ENCODE data around the gene RASGRP3. TPM values are rescaled to one million over a fixed set of nuclear protein-coding genes. Genes with fewer than 3 reads are reported as not detected.

RASGRP3 gene
- total RNA-seq, 1 experiment from 2014 or later = 41.5 TPM

DNA sequence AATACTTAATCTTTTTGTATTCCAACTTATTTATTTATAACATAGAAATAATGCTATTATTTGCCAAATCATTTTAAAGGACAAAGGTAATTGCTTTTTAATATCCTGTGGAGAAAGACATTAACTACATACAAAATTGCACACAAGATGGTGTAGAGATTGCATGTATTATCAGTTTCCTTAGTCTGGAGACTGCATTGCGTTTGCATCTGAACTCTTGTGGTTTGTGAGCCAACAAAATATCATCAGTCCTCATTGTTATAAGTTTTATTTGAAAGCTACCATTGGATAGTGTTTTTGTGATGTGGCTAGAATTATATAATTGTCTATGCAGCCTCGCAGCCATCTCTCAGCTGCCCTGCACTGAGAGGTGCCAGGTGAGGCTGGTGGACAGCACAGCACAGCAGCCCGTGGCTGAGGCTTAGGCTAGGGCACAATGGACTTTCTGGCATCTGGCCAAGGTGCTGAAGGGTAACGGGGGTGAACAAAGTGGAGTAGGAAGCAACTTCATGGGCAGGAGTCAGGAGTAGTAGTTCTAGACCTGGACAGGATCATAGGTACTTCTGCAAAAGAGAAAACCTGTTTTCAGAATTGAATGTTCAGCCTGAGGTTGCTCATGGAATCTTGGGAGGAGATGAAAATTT lies 15.1 kb downstream of the RASGRP3 start:
- no peak for DNase-seq (ENCODE audit: low spot score)

DNA sequence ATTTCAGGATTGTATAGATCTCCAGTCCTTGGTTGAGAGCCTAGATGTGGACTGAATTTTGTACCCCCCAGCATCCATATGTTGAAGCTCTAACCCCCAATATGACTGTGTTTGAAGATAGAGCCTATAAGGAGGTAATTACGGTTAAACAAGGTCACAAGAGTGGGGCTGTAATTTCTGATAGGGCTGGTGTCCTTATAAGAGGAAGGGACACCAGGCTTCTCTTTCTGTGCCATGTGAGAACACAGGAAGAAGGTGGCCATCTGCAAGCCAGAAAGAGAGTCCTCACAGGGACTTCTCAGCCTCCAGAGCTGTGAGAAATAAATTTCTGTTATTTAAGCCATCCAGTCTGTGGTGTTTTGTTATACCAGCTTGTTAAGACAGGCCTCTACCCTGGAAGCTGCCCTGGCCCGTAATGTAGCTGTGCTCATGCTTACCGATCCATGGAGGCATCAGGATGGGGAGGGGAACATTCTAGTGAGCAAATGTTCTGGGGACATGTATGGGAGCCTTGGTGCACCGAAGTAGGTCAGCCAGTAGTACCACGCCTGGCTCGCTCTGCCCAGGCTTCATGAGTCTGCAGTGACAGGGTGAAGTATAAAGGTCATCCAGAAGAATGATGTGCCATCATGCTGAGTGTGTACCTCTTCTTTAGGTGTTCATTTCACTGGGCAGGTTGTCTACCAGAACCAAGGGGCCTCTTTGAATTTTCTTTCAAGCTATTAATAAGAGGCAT lies 16.1 kb downstream of the RASGRP3 start:
- no peak for DNase-seq (ENCODE audit: low spot score)

DNA sequence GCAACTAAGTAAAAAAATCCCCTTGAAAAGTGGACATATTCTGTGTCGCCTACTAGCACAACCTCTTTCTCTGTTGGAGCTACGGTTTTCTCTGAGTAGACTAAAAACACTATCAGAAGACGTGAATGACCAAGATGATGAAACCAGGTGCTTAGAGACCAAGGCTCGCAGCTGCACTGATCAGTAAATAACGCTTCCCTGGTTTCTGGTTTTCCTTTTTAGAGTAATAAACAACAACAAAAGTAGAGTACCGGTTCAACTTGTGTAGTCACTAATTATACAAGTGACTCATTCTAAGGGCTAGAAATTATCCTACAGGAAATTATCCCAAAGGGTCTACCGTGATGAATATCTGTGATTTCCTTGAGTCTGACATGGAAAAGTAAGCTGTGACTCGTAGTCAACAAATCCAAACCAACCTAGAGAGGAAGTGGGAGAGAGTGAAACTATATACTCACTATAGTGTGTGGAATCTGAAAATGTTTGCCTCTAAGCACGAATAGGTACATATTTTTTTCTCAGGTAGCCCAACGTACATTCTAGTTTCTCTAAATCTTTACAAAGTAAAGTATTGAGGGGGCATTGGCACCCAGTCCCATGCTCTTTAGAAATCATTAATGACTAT lies 17.8 kb downstream of the RASGRP3 start:
- DNase-seq (ENCODE audit: low spot score) = peak; percentile 26

DNA sequence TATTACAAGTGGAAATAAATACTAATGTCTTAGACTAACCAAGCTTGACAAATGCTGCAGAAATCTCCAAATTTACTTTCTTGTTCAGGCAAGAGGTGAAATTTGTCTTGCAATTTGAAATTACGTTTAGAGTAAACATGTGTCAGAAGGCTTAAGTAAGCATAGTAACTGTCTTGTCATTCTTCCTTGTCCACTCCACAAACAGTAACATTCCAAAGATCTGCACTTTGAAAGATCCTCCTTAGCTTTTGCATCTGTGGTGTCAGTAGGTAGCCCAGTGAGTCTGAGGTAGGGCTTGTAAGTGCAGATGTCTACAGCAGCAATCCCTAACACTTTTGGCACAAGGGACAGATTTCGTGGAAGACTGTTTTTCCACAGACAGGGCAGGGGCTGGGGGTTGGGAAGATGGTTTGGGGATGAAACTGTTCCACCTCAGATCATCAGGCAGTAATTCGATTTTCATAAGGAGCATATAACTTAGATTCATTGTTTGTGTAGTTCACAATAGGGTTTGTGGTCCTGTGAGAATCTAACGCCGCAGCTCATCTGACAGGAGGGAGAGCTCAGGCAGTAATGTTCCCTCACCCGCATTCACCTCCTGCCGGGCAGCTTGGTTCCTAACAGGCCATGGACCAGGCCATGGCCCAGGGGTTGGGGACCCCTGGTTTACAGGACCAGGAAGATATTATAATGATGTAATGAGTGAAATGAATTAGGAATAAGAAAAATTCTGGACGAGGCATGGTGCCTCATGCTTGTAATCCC lies 18.6 kb downstream of the RASGRP3 start:
- DNase-seq (ENCODE audit: low spot score) = no peak

DNA sequence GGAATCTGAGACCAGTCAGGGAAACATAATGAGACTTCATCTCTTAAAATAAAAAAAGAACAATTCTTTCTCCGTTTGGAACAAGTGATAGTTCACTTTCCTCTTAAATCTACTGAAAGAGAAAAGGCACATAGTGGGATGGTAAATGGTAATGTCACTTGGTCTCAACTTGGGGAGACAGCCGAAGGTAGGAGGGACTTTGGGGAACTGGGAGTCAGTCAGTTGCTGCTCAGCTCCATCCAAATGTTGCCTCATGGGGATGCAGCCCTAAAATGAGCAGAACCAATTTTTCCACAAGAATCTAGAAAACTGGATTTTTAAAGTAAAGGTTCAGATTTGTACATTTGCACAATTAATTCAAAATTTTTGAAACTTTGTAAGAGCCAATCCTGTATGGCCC lies 19.2 kb downstream of the RASGRP3 start:
- no peak for DNase-seq (ENCODE audit: low spot score)

DNA sequence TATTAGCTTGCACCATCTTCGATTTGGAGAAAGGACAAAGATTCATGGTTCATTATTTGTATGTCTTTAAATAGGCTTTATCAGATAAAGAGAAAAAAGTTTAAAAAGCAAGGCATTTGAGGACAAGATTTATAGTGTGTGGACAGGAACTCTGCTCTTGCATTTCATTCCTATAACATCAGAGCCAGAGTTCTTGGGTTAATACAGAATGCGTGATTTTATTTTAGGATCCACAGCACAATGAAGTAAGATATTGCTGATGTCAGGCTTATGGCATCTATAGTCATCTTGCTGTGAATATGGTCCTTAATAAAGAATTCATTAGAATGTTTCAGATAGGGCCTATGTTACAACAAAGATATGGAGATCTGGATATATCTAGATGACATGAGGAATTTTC lies 19.7 kb downstream of the RASGRP3 start:
- peak; percentile 34 for DNase-seq (ENCODE audit: low spot score)

DNA sequence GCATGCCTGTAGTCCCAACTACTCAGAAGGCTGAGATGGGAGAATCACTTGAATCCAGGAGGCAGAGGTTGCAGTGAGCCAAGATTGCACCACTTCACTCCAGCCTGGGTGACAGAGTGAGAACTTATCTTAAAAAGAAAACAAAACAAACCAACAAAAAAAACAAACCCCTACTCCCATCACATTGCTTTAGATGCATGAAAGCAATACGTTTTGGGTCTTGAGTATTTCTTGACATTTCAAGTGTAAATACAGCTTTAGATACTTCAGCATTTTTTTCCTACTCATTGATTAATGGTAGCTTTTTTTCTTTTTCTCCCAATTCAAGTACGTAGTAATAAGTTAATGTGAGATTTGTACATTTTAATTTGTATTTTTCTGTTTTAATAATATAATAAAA lies 20.3 kb downstream of the RASGRP3 start:
- DNase-seq (ENCODE audit: low spot score) = no peak

DNA sequence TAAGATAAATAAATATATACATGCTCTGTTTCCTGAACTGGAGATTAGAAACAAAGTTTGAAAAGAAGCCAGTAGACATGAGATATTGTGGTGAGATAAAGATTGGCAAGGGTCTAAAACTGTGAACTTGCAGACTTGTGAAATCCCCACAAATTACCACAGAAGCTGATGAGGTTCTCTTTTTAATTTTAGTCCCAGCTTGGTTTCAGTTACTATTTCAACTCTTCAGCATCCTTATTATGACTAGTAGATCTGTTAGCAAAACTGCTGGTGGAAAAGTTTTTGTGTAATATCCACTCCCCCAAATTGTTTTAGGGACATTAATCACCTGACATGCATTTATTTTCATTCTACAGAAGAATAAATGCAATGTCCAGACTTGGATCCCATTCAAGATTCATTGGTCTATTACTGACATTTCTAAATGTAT lies 20.8 kb downstream of the RASGRP3 start:
- DNase-seq (ENCODE audit: low spot score) = peak; percentile 22

DNA sequence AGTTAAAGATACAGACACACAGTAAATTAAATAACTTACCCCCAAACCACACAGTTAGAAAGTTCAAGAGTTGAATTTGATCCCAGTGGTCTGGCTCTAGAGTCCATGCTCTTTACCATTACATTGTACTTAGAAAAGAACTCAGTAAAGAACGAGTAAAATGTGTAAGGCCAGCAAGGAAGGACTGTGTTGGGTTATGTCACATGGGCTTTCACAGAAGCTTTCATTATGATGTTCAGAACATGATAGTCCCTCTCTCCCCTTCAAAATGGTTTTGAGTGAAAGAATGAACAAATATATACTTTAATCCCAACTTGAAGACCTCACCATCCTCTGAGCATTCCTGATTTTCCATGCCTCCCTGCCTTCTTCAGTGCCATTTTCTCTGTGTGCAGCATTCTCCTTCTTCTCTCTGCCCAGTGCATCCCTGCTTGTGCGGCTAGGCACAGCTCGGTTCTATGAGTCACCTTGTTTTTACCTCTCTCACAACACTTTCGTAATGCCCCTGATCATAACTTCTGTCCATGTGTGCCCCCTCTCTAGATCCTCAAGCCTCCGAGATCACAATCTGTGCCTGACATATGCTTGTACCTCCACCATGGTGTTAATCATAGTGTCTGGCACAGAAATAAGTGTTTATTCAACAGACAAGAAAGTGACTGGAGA lies 22.0 kb downstream of the RASGRP3 start:
- DNase-seq (ENCODE audit: low spot score) = no peak

DNA sequence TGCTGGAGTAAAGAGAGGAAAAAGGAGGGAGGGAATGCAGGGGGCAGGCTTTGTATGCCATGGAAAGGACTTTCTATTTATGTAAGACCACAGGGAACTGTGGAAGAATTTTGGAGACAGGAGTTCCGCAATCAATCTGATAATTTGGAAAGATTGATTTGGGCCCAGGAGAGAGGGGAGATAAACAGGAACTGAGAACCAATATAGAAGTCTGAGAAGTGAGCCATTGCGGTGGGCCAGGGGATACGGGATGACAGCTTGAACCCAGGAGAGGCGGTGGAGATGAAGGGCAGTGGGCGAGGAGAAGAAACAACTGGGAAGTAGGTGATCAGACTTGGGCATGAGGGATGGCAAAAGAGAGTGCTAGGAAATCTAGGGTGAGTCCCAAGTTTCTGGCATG lies 23.7 kb downstream of the RASGRP3 start:
- no peak for DNase-seq (ENCODE audit: low spot score)

DNA sequence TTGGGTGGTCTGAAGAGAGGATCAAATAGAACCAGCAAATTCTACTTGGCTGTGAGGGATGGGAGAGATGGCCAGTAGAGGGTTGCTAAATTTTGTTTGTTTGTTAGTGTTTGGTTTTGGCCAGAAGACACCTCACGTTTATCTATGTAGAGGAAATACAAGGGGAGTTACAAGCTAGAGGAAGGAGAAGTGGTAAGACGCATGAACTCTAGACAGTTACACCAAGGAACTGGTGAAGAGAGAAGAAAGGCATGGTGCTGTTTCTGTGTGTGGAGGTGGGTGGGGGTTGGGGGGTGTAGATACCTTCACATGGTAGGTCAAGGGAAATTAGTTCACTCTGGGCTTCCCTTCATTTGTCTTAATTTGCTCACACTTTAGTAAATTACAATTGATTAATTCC lies 25.6 kb downstream of the RASGRP3 start:
- no peak for DNase-seq (ENCODE audit: low spot score)

DNA sequence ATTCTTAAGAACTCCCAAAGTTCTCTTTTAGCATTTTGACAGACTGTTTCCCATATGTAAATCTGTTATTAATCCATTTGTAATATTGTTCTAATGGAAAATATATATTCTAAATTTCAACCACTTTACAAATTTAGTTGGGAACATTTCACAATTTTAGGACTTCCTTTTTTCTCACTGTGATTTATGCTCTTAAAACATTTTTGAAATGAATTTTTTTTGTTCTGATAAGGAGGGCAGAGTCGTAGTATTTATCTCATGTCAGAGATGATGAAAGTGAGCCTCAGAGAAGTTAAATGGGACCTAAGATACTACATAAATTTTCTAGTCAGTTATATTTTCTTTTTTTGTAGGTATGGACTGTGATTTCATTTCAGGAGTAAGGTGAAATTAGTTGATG lies 26.6 kb downstream of the RASGRP3 start:
- no peak for DNase-seq (ENCODE audit: low spot score)

DNA sequence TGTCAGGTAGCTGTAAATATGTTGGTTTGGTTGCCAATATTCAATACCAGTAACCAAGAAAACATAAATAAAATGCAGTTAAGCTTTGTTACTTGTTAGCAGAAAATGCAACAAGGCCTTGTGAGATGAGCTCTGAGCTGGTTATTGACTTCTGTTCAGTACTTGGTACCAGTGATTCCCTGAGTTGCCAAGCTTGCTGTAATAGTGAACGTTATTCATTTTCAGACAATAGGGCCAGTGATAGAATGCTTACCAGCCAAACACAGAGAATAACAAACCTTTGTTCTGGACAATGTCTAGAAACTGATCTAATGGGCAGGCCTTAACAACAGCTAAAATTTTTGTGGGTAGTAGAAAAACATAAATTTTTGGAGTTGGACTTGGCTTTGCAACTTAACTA lies 29.5 kb downstream of the RASGRP3 start:
- no peak for DNase-seq (ENCODE audit: low spot score)

DNA sequence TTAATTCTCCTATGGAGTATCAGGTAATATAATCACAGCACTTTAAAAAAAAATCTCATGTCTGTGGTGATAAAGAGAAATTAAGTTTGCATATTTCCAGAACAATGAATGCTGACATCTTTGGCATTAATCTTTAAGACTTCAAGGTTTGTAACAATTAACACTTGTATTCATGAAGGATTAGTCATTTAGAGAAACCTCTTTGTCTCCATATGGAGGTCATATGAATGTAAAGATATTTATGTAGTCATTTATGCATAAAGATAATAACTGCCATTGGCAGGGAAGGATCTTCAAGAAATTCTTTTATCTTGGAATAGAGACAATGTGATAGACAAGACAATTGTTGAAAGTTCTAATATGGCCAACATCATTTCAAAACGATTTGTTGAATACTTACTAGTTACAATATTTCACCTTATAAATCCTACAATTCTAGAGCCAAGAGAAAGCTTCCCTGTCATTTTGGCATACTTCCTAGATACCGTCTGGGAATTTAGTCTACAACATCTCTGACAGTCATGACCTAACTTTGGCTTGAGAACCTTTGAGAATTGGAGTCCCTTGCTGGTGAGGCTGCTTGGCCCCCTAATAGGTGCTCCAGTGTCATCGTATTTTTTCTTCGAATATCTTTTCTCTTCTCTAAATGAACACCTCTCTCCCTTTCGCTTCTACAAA lies 33.6 kb downstream of the RASGRP3 start:
- DNase-seq (ENCODE audit: low spot score) = no peak

DNA sequence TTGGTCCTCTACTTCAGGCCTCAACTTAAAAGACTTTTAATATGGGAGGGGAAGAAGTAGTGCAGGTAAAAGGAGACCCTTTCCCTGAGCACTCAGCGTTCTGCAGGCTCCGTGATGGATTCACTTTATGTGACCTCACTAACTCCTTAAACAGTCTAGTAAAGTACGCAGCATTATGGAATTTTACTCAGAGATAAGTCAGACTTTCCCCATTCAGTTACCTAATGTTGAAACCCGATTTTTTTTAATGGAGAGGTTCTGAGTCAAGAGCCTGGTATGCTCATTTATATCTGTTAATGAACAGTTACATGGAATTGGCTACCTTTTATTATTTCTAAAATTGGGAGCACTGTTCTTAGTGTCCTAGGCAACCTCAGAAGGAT lies 34.1 kb downstream of the RASGRP3 start:
- no peak for DNase-seq (ENCODE audit: low spot score)

DNA sequence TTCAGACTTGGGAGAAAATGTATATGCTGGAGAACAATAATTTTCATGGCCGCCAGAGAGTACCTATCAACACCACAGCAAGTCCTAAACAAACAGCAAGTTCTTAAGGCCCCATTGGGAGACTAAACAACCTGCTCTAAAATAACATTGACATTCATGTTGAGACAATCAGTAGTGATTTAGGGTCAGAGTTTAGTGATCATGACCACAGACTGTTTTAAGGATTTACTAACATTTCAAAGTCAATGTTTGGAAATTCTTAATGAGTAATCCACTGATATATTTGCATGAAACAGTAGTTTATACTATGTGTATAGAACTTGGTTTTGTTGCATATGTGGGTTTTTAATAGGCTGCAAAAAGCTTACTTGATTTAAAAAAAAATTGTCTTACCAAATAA lies 34.7 kb downstream of the RASGRP3 start:
- DNase-seq (ENCODE audit: low spot score) = no peak

DNA sequence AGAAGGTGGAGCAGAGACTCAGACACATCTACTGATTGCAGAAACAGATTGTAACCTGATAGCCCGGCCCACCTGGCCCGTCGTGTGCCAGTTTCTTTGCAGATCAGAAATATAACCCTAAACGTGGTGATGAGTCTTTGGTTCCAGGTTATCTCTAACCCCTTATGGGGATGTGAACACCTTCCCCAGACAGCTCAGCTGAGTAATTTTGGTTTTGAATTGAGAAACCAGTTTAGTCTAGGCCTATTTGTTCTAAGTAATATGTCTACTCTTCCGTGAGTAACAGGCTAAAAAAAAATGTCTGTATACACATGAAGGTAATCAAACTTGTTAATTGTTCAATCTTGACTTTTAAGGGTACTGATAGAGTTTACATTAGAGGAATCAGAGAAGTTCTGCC lies 35.7 kb downstream of the RASGRP3 start:
- DNase-seq (ENCODE audit: low spot score) = no peak

DNA sequence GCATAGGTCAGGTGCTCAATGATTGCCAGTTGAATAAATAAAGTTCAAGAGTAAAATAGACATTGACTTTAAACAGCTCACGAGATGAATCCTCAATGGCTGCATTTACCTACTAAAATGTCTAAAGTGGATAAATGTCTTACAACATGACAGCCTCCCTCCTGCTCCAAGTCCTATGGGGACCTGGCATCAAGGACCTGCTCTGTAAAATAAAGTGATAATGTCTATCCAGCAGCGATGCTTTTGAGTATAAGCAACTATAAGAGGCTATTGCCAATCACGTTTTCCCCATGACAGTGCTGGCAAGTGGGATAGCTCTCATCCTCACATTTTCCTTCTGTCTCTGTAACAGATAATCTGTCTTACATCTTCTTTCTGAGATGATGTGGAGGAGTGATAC lies 37.0 kb downstream of the RASGRP3 start:
- DNase-seq (ENCODE audit: low spot score) = no peak

DNA sequence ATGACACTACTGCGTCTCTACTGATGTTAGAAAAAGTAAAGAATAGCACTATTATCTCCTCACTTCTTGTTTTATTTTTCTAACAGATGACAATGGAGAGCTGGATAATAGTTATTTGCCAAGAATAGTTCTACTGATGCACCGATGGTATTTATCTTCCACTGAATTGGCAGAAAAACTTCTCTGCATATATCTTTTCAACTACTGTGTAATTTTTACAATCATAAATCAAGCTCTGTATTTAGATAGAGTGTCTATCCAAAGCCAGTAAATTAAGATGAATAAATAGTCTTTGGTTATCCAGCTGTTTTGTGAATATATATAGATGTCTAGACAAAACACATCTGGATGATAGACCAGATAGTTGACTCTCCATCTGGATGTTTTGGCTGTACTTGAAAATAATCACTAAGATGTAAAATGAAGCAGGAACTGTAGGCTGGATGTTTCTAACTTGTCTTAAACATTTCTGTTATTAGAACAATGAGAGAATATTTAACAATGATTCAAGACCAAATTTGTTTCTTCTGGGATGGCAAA lies 40.1 kb downstream of the RASGRP3 start:
- no peak for DNase-seq (ENCODE audit: low spot score)

DNA sequence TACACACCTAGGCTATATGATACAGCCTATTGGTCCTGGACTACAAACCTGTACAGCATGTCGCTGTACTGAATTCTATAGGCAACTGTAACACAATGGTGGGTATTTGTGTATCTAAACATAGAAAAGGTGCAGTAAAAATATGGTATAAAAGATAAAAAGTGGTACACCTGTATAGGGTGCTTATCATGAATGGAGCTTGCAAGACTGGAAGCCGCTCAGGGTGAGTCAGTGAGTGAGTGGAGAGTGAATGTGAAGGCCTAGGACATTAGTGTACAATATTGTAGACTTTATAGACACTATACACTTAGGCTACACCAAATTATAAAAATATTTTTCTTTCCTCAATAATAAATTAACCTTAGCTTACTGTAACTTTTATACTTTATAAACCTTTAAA lies 41.8 kb downstream of the RASGRP3 start:
- no peak for DNase-seq (ENCODE audit: low spot score)

DNA sequence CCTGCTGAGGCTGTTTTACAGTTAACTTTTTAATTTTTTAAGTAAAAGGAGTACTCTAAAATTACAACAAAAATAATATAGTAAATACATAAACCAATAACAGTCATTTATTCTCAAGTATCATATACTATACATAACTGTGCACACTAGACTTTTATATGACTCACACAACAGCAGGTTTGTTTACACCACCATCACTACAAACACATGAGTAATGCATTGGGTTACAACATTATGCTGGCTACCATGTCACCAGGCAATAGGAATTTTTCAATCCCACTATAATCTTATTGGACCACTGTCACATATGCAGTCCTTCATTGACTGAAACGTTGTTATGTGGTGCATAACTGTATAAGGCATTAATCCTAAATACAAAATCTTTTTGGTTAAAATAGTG lies 42.5 kb downstream of the RASGRP3 start:
- DNase-seq (ENCODE audit: low spot score) = no peak

Measured in A172 (cell line).